NB4 (cell line): ENCODE results near the gene CELF1.

ENCODE experiments used
- CTCF ChIP-seq: IDR thresholded peaks from one replicate; pipeline ENCODE4 v1.5.1; 2012; ENCODE audit warnings: low read depth, low read length
- MAX ChIP-seq: IDR thresholded peaks from 2 replicates; pipeline ENCODE4 v1.6.1; 2011; ENCODE audit warnings: low read depth, low read length
- MYC ChIP-seq: IDR thresholded peaks from 2 replicates; pipeline ENCODE4 v1.6.1; 2011; ENCODE audit warnings: low read depth, low read length
- POLR2A ChIP-seq: IDR thresholded peaks from 2 replicates; pipeline ENCODE4 v1.6.1; 2011; ENCODE audit warnings: mild to moderate bottlenecking; ENCODE audit not compliant: insufficient read length; ENCODE audit errors: extremely low read depth

- no peak for TF ChIP-seq CTCF
- TF ChIP-seq POLR2A = no peak
- TF ChIP-seq MAX = no peak
- TF ChIP-seq MYC = no peak; the same call in 1 of the 2 replicates
Measured at GRCh38 chr11:47552056-47552565, 821 bp downstream of the CELF1 start.
